Limb (tissue), 2 donors: ENCODE data around the gene CYP11A1.

Experiments
- DNase-seq, 2 donors: peaks; one replicate each; pipeline ENCODE4 v3.0.0-alpha.2; 2016; ENCODE audit errors: extremely low spot score in 2 of 2

CYP11A1 gene

GRCh38 chr15:74327756-74328155, 39.7 kb downstream of the CYP11A1 start:
- DNase-seq: no peak

- DNase-seq: no peak
These were observed 40.7 kb downstream of the CYP11A1 start for GRCh38 chr15:74326746-74327145.

- no peak for DNase-seq
These were observed 42.7 kb downstream of the CYP11A1 start for GRCh38 chr15:74324714-74325113.

- DNase-seq: peak; percentile 51 to 84
These were observed 44.8 kb downstream of the CYP11A1 start for GRCh38 chr15:74322558-74323180.

- peak; percentile 32 to 83 for DNase-seq
These were observed 46.8 kb downstream of the CYP11A1 start for GRCh38 chr15:74320352-74321247.

GRCh38 chr15:74319596-74320351, 47.7 kb downstream of the CYP11A1 start:
- DNase-seq: peak in 1 of 2 donors; percentile 54

- DNase-seq: no peak
These were observed 48.3 kb downstream of the CYP11A1 start for GRCh38 chr15:74319138-74319460.

- peak; percentile 22 to 65 for DNase-seq
These were observed 48.9 kb downstream of the CYP11A1 start for GRCh38 chr15:74318376-74319137.

- peak; percentile 65 to 88 for DNase-seq
These were observed 49.5 kb downstream of the CYP11A1 start for GRCh38 chr15:74317820-74318375.

GRCh38 chr15:74316141-74316540, 51.3 kb downstream of the CYP11A1 start:
- DNase-seq: peak in 1 of 2 donors; percentile 67

- no peak for DNase-seq
These were observed 51.8 kb downstream of the CYP11A1 start for GRCh38 chr15:74315626-74316025.

GRCh38 chr15:74314795-74315438, 52.5 kb downstream of the CYP11A1 start:
- DNase-seq: peak in 1 of 2 donors; percentile 67

- DNase-seq: no peak
These were observed 53.6 kb downstream of the CYP11A1 start for GRCh38 chr15:74313889-74314288.

GRCh38 chr15:74312445-74313007, 54.9 kb downstream of the CYP11A1 start:
- DNase-seq: no peak

- no peak for DNase-seq
These were observed 55.6 kb downstream of the CYP11A1 start for GRCh38 chr15:74311734-74312444.

- DNase-seq: peak in 1 of 2 donors; percentile 77
These were observed 59.3 kb downstream of the CYP11A1 start for GRCh38 chr15:74307827-74308811.

- no peak for DNase-seq
These were observed 60.6 kb downstream of the CYP11A1 start for GRCh38 chr15:74306781-74307217.

- no peak for DNase-seq
These were observed 61.8 kb downstream of the CYP11A1 start for GRCh38 chr15:74305687-74306086.
